ENCODE results near the gene PALLD.

DNA sequence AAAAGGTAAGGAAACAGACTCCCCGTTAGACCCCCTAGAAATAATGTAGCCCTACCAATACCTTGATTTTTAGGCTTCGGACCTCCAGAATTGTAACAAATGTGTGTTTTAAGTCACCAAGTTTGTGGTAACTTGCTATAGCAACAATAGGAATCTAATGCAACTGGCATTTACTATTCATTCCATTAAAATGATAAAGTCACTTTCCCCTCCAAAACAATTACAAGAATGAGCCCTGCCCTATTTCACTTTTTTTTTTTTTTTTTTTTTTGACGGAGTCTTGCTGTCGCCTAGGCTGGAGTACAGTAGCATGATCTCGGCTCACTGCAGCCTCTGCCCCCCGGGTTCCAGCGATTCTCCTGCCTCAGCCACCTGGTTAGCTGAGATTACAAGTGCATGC, 13.0 kb upstream of the PALLD start:
- TF ChIP-seq, protein P1, sequence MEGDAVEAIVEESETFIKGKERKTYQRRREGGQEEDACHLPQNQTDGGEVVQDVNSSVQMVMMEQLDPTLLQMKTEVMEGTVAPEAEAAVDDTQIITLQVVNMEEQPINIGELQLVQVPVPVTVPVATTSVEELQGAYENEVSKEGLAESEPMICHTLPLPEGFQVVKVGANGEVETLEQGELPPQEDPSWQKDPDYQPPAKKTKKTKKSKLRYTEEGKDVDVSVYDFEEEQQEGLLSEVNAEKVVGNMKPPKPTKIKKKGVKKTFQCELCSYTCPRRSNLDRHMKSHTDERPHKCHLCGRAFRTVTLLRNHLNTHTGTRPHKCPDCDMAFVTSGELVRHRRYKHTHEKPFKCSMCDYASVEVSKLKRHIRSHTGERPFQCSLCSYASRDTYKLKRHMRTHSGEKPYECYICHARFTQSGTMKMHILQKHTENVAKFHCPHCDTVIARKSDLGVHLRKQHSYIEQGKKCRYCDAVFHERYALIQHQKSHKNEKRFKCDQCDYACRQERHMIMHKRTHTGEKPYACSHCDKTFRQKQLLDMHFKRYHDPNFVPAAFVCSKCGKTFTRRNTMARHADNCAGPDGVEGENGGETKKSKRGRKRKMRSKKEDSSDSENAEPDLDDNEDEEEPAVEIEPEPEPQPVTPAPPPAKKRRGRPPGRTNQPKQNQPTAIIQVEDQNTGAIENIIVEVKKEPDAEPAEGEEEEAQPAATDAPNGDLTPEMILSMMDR (IDR thresholded peaks at IDR 0.05; ENCODE audit: low read length), result no peak
- no peak for TF ChIP-seq EZH2 (IDR thresholded peaks at IDR 0.05; ENCODE audit: borderline replicate concordance, low read length)
